Measurements from ENCODE around the gene IL22RA2.

DNA sequence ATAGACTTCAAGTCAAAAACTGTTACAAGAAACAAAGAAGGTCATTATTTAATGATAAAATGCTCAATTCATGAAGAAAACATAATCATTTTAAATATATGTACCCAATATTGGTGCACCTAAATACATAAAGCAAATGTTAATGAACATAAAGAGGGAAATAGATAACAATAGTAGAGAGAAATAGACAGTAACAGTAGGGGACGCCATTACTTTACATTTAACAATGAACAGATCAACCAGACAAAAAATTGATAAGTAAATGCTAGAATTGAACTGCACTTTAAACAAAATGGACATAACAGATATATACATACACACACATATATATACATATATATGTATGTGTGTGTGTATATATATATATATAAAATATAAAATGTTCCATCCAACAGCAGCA, 37.4 kb downstream of the IL22RA2 start:
- TF ChIP-seq, protein P1, sequence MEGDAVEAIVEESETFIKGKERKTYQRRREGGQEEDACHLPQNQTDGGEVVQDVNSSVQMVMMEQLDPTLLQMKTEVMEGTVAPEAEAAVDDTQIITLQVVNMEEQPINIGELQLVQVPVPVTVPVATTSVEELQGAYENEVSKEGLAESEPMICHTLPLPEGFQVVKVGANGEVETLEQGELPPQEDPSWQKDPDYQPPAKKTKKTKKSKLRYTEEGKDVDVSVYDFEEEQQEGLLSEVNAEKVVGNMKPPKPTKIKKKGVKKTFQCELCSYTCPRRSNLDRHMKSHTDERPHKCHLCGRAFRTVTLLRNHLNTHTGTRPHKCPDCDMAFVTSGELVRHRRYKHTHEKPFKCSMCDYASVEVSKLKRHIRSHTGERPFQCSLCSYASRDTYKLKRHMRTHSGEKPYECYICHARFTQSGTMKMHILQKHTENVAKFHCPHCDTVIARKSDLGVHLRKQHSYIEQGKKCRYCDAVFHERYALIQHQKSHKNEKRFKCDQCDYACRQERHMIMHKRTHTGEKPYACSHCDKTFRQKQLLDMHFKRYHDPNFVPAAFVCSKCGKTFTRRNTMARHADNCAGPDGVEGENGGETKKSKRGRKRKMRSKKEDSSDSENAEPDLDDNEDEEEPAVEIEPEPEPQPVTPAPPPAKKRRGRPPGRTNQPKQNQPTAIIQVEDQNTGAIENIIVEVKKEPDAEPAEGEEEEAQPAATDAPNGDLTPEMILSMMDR (tag by site-specific recombination; IDR thresholded peaks at IDR 0.05): no peak
- TF ChIP-seq, protein P2, sequence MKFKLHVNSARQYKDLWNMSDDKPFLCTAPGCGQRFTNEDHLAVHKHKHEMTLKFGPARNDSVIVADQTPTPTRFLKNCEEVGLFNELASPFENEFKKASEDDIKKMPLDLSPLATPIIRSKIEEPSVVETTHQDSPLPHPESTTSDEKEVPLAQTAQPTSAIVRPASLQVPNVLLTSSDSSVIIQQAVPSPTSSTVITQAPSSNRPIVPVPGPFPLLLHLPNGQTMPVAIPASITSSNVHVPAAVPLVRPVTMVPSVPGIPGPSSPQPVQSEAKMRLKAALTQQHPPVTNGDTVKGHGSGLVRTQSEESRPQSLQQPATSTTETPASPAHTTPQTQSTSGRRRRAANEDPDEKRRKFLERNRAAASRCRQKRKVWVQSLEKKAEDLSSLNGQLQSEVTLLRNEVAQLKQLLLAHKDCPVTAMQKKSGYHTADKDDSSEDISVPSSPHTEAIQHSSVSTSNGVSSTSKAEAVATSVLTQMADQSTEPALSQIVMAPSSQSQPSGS (tag by site-specific recombination; IDR thresholded peaks at IDR 0.05; ENCODE audit: low read depth): no peak
- TF ChIP-seq ZNF121 (tag by site-specific recombination; IDR thresholded peaks at IDR 0.05) (no peak), ZNF10 (tag by site-specific recombination; IDR thresholded peaks at IDR 0.05) (no peak), ZNF138 (tag by site-specific recombination; IDR thresholded peaks at IDR 0.05; ENCODE audit: borderline replicate concordance) (no peak), ZFHX2 (tag by site-specific recombination; conservative IDR thresholded peaks at IDR 0.05) (no peak), ZNF747 (tag by site-specific recombination; IDR thresholded peaks at IDR 0.05) (no peak), ZNF701 (tag by site-specific recombination; IDR thresholded peaks at IDR 0.05) (no peak)
- TF ChIP-seq, protein P3, sequence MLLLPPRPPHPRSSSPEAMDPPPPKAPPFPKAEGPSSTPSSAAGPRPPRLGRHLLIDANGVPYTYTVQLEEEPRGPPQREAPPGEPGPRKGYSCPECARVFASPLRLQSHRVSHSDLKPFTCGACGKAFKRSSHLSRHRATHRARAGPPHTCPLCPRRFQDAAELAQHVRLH (tag by site-specific recombination; IDR thresholded peaks at IDR 0.05): no peak
- TF ChIP-seq, protein P4, sequence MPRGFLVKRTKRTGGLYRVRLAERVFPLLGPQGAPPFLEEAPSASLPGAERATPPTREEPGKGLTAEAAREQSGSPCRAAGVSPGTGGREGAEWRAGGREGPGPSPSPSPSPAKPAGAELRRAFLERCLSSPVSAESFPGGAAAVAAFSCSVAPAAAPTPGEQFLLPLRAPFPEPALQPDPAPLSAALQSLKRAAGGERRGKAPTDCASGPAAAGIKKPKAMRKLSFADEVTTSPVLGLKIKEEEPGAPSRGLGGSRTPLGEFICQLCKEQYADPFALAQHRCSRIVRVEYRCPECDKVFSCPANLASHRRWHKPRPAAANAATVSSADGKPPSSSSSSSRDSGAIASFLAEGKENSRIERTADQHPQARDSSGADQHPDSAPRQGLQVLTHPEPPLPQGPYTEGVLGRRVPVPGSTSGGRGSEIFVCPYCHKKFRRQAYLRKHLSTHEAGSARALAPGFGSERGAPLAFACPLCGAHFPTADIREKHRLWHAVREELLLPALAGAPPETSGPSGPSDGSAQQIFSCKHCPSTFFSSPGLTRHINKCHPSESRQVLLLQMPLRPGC (tag by site-specific recombination; IDR thresholded peaks at IDR 0.05): no peak
